GM18505 (cell line): Measurements from ENCODE around the gene BACE2.
"Not testable (repeated sequence)": the region's sequence is repeated elsewhere in the genome, so short reads cannot be mapped to it uniquely, and the experiment has no call there.

Source experiments
- ATAC-seq: cut with Tn5 transposase; IDR thresholded peaks from one replicate; pipeline ENCODE4 v1.9.1; 2021; ENCODE audit not compliant: unreplicated experiment
- POLR2A ChIP-seq: IDR thresholded peaks from 4 replicates; pipeline ENCODE4 v1.6.1; 2011; ENCODE audit warnings: borderline replicate concordance; ENCODE audit not compliant: insufficient read depth, insufficient read length; ENCODE audit errors: extremely low read depth

Gene BACE2

DNA sequence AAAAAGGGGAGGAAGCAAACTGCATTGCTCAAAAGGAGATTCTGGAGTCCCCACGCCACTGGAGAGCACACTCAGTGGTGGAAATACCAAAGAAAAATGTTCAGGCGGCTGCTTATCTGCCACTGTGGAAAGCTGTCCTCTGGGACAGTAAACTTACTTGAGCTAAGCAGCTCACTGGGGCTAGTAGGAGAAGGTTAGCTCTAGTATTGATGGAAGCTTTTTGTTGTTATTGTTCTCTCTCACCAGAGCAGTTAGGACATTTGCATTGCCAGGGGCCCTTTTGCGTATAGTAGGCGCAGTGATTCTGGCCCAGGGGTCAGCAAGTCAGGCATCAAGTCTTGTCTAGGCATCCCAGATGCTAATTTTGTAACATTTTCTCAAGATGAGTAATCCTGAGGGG is 15.6 kb downstream of the BACE2 start:
- TF ChIP-seq POLR2A, result no peak

DNA sequence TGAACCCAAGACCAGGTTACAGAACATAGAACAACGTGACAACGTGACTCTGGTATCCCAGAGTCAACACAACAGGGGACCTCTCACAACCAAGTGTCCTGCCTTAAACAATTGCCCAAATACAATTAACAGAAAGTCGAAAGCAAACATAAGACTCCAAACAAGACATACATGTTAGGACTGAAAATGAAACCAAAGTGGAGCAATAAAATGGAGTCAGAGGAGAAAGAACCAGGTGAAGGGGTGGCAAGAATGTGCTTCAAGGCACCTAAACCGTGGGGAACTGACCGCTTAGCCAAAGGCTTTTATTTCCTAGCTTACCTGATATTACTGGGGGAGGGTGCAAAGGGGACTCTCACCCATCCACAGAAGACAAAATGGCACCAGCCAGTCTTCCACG is 17.8 kb downstream of the BACE2 start:
- TF ChIP-seq POLR2A, result no peak
- no peak for ATAC-seq

More for the DNA sequence above, 15.6 kb downstream of the BACE2 start:
- no peak for ATAC-seq

DNA sequence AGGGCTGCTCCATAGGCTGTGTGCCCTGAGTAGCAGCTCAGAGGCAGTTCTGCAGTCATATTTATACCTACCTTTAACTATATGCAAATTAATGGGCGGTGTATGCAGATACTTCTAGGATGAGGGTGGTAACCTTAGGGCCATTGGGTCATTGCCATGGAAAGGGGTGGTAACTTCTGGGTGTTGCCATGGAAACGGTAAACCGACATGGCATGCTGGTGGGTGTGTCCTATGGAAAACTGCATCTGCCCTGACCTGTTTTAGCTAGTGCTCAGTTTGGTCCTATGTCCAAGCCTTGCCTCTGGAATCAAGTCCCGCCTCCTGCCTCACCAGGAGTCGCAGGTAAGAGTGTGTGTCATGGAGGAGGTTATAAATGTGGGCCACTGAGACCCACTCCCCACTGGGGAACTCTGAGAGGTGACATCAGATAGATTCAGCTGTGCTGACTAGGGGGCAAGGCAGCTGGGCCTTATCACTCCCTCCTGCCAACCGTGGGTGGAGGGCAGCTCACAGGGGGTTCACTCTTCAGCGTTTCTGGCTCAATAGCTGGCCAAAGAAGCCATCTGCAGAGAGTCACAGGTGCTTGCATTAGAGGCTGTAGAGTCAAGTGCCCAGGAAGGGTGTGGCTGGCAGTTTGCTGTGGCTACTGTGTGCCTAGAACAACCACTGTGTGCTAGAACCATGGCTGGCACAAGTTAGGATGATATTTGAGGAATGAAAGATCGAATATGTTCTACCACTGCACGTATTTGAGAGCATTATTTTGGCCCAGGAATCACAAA is 19.0 kb downstream of the BACE2 start:
- no peak for TF ChIP-seq POLR2A
- ATAC-seq, result no peak

DNA sequence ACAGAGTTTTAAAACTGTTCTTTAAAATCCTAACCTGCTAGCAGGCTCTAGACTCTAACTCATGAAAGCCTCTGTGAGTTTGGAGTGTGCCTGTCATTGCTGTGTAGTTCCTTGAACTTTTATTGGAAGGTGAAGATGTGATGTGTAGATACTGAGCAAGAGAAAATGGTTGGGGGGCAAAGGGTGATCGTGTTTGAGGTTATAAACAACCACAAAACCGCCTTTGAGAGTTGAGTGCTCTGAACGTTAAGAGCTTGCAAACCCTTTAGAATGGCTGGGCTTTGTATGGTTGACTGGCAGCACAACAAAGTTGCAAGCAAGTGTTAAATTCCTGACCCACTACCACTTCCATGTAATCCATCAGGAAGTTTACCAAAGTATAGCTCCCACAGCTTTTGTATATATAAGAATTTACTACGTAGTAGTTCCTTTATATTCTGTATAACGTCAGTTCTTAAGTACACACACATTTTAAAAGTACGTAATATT is 19.6 kb downstream of the BACE2 start:
- ATAC-seq, result no peak
- TF ChIP-seq POLR2A, result no peak

DNA sequence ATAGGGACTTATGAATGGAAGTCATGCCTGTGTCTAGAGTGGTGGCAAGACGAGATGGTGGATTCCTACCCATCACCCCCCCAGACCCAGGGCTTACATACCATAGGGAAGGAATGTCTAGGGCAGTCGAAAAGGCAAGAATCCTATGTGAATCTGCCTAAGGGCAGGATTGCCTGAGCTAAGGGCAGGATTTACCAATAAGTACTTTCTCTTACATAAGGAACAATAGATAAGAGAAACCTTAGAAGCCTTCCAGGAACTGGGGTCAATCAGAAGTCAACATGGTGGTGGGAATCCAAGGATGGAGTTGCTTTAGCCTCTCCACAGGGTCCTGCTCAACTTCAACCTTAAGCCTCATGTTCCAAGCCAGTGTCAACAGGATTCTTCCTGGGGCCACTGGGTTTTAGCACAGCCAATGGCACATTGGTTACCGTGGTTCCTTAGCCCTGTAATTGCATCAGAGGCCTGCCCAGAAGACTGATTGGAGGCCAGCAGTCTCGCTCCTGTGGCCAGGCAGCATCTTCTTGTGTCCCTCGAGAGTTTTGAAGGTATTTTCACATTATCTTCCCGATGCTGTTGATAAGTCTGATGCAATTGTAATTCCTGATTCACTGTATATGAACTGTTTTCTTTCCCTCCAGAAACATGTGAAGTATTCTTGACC is 20.7 kb downstream of the BACE2 start:
- ATAC-seq, result no peak
- no peak for TF ChIP-seq POLR2A

DNA sequence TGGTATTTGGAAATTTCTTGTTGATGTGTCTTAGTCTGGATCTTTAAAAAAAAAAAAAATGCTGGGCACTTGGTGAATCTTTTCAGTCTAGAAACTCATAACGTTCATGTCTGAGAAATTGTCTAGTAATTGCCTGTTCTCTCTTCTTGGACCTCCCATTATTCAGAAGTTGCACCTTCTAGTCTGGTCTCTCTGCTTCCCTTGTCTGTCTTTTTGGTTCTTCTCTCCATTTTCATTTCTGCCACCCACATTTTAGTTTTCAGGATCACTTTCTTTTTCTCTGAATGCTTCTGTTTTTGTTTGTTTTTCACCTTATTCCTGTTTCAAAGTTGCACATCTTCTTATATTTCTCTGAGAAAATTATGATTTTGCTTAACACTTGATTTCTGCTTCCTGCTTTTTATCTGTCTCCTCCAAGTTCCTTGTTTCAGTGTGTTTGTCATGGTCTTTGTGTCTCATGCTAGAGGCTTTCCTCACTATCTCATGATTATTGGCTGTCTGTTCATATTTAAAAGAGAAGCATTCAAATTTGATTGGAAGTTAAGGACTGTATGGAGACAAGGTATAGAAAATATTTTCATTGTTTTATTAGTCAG is 21.3 kb downstream of the BACE2 start:
- ATAC-seq, result no peak
- TF ChIP-seq POLR2A, result no peak

DNA sequence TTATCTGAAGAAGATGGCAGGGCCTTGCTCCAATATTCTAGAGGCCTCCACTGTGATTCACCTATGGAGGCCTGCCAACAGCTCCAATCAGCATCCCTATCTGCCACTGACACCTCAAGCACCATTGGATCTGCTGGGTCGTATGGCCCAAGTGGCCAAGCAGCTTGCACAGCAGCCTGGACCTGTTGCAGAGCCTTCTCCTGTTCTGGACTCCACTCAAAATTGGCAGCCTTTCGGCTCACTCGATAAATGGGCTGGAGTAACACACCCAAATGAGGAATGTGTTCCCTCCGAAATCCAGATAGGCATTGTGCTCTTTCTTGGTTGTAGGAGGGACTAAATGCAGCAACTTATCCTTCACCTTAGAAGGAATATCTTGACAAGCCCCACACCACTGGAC is 24.6 kb downstream of the BACE2 start:
- not testable (repeated sequence) for ATAC-seq

DNA sequence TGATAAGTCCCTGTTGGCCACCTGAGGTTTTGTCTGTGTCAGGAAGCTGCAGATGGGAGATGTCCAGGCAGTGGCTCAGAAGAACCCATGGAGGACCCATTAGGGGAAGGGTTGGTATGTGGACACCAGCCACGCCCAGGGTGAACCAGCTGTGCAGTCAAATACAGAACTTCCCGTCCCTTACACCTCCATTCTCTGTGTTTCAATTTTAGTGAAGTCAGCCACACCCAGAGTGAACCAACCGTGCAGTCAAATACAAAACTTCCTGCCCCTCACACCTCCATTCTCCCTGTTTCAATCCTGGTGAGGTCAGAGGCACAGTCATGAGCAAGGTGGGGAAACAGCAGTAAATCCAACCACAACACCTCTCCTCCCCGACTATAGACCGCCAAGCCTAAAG is 27.4 kb downstream of the BACE2 start:
- no peak for TF ChIP-seq POLR2A
- no peak for ATAC-seq

DNA sequence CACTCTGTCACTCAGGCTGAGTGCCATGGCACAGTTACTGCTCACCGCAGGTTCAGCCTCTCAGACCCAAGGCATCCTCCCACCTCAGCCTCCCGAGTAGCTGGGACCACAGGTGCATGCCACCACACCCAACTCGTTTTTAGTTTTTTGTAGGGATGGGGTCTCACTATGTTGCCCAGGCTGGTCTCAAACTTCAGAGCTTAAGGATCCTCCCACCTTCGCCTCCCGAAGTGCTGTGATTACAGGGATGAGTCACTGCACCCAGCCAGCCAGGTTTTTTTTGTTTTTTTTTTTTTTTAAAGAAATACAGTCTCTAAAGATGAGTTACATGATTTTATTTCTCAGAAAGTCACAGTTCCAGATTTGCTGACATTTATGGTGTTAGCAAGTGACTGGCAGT is 29.0 kb downstream of the BACE2 start:
- no peak for ATAC-seq
- TF ChIP-seq POLR2A, result no peak

DNA sequence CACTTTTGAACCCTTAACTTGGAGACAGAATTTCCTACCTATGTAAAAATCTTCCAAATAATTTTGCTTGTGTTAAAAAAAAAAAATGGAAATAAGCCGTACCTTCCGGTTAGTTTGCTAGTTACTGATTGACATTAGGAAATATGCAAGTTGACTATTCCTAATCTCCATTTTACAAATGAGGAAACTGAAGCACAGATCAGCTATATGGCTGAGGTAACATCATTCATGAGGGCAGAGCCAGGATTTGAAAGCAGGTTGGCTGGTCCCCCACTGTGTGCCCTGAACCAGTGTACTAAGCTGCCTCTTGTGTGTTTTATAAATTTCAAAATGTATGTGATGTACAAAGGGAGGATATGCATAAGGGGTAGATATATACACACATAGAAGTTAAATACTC is 29.6 kb downstream of the BACE2 start:
- no peak for TF ChIP-seq POLR2A
- ATAC-seq, result no peak

DNA sequence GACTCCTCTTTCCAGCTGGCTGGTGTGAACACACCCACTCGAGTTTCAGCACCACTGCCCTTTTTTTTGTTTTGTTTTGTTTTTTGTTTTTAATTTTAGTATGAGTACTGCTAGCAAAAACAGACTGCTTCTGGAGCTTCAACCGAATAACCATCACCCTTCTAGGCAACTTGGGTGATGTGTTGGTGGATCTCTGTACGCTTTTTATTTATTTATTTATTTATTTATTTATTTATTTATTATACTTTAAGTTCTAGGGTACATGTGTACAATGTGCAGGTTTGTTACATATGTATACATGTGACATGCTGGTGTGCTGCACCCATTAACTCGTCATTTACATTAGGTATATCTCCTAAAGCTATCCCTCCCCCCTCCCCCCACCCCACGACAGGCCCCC is 30.7 kb downstream of the BACE2 start:
- not testable (repeated sequence) for ATAC-seq

DNA sequence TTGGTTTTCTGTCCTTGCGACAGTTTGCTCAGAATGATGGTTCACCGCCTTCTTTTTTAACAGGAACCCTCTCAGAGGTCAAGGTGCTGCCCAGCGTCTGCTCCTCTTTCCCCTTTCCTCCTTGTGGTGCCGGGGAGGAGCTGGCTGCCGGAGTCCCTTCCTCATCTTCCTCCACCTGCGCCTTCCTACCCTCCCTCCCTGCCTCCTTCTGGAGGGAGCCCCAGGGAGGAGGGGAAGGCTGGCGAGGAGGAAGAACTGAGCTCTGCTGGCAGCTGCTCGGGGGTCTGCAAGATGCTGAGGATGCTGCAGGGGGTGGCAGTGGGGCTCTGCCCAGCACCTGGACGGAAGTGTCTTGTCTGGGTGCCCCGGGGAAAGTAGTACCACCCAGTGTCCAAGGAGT is 31.2 kb downstream of the BACE2 start:
- no peak for TF ChIP-seq POLR2A
- ATAC-seq, result no peak

DNA sequence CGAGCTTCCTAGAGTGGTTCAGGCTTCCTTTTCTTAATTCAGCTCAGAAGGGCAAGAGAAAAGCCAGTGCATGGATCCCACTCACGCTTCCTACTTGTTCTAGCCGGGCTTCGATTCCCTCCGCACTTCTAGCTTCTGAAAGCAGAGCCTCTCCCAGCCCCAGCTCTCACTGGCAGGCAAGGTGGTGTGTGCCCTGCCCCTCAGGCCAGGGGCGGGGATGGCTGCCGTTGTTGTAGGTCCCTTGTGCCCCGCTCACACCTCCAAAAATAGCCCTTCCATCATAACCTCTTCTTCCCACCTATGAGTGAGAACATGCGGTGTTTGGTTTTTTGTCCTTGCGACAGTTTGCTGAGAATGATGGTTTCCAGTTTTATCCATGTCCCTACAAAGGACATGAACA is 31.6 kb downstream of the BACE2 start:
- no peak for ATAC-seq
- no peak for TF ChIP-seq POLR2A

DNA sequence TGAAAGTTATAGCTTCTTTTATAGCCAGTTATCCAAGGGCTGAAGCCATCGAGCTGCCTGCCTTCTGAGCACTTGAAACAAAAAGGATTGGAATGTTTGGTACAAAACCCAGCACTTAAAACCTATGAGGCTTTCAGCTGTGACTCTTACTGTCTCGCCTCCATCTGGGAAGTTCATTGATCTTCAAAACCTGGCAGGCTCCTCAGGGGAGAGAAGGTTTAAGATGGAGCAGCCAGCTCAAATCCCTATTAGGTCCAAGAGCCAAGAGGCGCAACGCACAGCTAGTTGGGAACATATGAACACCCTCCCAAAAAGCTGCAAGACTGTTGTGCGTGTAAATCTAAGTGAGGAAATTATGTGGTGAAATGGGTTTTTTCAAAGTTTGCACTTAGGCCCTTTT is 33.4 kb downstream of the BACE2 start:
- no peak for TF ChIP-seq POLR2A
- ATAC-seq, result no peak

DNA sequence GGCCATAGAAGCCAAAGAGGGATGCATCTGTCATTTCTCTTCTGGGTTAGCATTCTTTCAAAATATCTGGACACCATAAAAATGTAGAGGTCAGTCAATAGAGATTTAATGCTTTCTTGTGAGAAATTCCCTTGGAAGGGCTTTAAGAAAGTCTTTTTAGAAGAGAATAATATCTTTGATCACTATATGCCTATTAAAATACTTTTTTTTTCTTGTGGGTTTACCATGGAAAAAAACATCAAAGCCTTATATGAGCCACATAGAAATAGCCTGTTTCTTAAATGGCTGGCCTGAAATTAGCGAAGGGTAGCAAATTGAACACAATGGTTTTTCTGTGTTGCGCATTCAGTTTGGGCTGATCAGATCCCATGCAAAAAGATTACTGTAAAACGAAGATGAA is 36.8 kb downstream of the BACE2 start:
- no peak for TF ChIP-seq POLR2A
- ATAC-seq, result no peak
